Measurements from ENCODE around the gene GMDS.

DNA sequence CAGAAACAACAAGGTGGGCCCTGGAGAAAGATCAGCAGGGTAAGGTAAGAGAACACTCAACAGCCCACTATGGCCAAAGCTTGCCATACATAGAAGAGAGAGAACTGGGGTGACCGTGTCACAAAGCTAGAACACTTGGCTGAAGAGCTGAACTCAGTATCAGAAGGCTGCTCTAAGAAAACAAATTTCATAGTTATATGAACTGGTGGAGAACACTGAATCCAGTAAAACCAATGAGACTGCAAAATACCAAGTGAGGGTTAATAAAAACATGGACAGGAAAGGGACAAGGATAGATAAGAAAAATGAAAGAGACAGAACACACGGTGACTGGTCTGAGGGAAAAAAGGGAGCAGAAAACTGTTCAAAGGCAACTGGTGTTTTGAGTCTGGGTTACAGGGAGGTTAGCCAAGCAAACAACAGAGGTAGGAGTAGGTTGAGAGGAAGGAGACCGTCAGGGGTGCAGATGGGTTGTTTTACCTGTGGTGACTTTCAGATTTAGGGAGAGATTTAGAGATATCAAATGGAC is 56.5 kb downstream of the GMDS start:
- TF ChIP-seq, protein P1, sequence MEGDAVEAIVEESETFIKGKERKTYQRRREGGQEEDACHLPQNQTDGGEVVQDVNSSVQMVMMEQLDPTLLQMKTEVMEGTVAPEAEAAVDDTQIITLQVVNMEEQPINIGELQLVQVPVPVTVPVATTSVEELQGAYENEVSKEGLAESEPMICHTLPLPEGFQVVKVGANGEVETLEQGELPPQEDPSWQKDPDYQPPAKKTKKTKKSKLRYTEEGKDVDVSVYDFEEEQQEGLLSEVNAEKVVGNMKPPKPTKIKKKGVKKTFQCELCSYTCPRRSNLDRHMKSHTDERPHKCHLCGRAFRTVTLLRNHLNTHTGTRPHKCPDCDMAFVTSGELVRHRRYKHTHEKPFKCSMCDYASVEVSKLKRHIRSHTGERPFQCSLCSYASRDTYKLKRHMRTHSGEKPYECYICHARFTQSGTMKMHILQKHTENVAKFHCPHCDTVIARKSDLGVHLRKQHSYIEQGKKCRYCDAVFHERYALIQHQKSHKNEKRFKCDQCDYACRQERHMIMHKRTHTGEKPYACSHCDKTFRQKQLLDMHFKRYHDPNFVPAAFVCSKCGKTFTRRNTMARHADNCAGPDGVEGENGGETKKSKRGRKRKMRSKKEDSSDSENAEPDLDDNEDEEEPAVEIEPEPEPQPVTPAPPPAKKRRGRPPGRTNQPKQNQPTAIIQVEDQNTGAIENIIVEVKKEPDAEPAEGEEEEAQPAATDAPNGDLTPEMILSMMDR (IDR thresholded peaks at IDR 0.05), result no peak
- TF ChIP-seq MXI1 (IDR thresholded peaks at IDR 0.05; ENCODE audit: low read depth, low read length), result no peak
- TF ChIP-seq CHD2 (IDR thresholded peaks at IDR 0.05; ENCODE audit: low read length, partially characterized antibody), result no peak
- TF ChIP-seq, protein P2, sequence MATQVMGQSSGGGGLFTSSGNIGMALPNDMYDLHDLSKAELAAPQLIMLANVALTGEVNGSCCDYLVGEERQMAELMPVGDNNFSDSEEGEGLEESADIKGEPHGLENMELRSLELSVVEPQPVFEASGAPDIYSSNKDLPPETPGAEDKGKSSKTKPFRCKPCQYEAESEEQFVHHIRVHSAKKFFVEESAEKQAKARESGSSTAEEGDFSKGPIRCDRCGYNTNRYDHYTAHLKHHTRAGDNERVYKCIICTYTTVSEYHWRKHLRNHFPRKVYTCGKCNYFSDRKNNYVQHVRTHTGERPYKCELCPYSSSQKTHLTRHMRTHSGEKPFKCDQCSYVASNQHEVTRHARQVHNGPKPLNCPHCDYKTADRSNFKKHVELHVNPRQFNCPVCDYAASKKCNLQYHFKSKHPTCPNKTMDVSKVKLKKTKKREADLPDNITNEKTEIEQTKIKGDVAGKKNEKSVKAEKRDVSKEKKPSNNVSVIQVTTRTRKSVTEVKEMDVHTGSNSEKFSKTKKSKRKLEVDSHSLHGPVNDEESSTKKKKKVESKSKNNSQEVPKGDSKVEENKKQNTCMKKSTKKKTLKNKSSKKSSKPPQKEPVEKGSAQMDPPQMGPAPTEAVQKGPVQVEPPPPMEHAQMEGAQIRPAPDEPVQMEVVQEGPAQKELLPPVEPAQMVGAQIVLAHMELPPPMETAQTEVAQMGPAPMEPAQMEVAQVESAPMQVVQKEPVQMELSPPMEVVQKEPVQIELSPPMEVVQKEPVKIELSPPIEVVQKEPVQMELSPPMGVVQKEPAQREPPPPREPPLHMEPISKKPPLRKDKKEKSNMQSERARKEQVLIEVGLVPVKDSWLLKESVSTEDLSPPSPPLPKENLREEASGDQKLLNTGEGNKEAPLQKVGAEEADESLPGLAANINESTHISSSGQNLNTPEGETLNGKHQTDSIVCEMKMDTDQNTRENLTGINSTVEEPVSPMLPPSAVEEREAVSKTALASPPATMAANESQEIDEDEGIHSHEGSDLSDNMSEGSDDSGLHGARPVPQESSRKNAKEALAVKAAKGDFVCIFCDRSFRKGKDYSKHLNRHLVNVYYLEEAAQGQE (IDR thresholded peaks at IDR 0.05; ENCODE audit: low read depth, low read length), result no peak
- no peak for TF ChIP-seq NRF1 (IDR thresholded peaks at IDR 0.05; ENCODE audit: low read depth, low read length)
- TF ChIP-seq EP300 (IDR thresholded peaks at IDR 0.05; ENCODE audit: borderline replicate concordance in 1 of 2, low read depth in 1 of 2, low read length in 1 of 2), result no peak
- TF ChIP-seq ELF1 (IDR thresholded peaks at IDR 0.05), result no peak
- TF ChIP-seq RAD21 (IDR thresholded peaks at IDR 0.05; ENCODE audit: low read length), result no peak
- no peak for TF ChIP-seq POLR2AphosphoS5 (IDR thresholded peaks at IDR 0.05; ENCODE audit: low read depth, low read length)
- TF ChIP-seq, protein P3, sequence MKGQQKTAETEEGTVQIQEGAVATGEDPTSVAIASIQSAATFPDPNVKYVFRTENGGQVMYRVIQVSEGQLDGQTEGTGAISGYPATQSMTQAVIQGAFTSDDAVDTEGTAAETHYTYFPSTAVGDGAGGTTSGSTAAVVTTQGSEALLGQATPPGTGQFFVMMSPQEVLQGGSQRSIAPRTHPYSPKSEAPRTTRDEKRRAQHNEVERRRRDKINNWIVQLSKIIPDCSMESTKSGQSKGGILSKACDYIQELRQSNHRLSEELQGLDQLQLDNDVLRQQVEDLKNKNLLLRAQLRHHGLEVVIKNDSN (IDR thresholded peaks at IDR 0.05; ENCODE audit: borderline replicate concordance, low read depth), result no peak
- no peak for TF ChIP-seq SMC3 (IDR thresholded peaks at IDR 0.05; ENCODE audit: low read depth, low read length)

Measured in SK-N-SH (cell line).